Liver (tissue), 9 donors: ENCODE data around the gene MYH11. TPM values are rescaled to one million over a fixed set of nuclear protein-coding genes. Genes with fewer than 3 reads are reported as not detected.

Experiments used
- DNase-seq: peaks from one replicate; pipeline ENCODE4 v3.0.0-alpha.2; 2017; ENCODE audit warnings: low spot score
- H3K27ac ChIP-seq, 2 donors: one replicate each; pipeline ENCODE4 v1.7.0; 2013; ENCODE audit warnings: inconsistent platforms in 2 of 2, low read length in 2 of 2, control low read depth in 1 of 2, low read depth in 1 of 2, mild to moderate bottlenecking in 1 of 2
- H3K27me3 ChIP-seq, 4 donors: one replicate each; pipeline versions ENCODE4 v1.6.1 to v1.7.0; 2013; ENCODE audit warnings: low read length in 3 of 4, inconsistent platforms in 1 of 4, mild to moderate bottlenecking in 1 of 4, moderate library complexity in 1 of 4; ENCODE audit not compliant: control insufficient read depth in 4 of 4, insufficient read depth in 4 of 4
- H3K36me3 ChIP-seq, 4 donors: one replicate each; pipeline versions ENCODE4 v1.6.1 to v1.7.0; 2013; ENCODE audit warnings: low read length in 3 of 4, mild to moderate bottlenecking in 3 of 4, low read depth in 1 of 4, moderate library complexity in 1 of 4; ENCODE audit not compliant: control insufficient read depth in 4 of 4, insufficient read depth in 3 of 4
- H3K4me1 ChIP-seq, 4 donors: one replicate each; pipeline versions ENCODE4 v1.6.1 to v1.7.0; 2013; ENCODE audit warnings: low read length in 3 of 4, mild to moderate bottlenecking in 3 of 4, moderate library complexity in 1 of 4; ENCODE audit not compliant: control insufficient read depth in 4 of 4, insufficient read depth in 4 of 4
- H3K4me3 ChIP-seq, 3 donors: one replicate each; pipeline versions ENCODE4 v1.6.1 to v1.7.0; 2013; ENCODE audit warnings: low read length in 3 of 3, control low read depth in 1 of 3, low read depth in 1 of 3, mild to moderate bottlenecking in 1 of 3
- H3K9ac ChIP-seq, 2 donors: one replicate each; pipeline ENCODE4 v1.7.0; 2013; ENCODE audit warnings: low read length in 2 of 2, mild to moderate bottlenecking in 2 of 2, moderate library complexity in 2 of 2, control low read depth in 1 of 2, low read depth in 1 of 2
- H3K9me3 ChIP-seq, 4 donors: one replicate each; pipeline versions ENCODE4 v1.6.1 to v1.7.0; 2013; ENCODE audit warnings: low read length in 3 of 4; ENCODE audit not compliant: control insufficient read depth in 4 of 4
- EGR1 ChIP-seq, 2 donors: IDR thresholded peaks; 2 replicates each; pipeline ENCODE4 v1.6.1; 2016 to 2018; ENCODE audit warnings: antibody characterized with exemption in 2 of 2, low read depth in 2 of 2
- FOXA1 ChIP-seq: IDR thresholded peaks from 2 replicates; pipeline ENCODE4 v1.6.1; 2016; ENCODE audit warnings: antibody characterized with exemption
- GABPA ChIP-seq, 2 donors: IDR thresholded peaks in 1 of 2; conservative IDR thresholded peaks in 1 of 2; 2 replicates each; pipeline ENCODE4 v1.6.1; 2016; ENCODE audit warnings: antibody characterized with exemption in 2 of 2, mild to moderate bottlenecking in 1 of 2, moderate library complexity in 1 of 2
- HNF4A ChIP-seq, 2 donors: conservative IDR thresholded peaks; 2 replicates each; pipeline ENCODE4 v1.6.1; 2016; ENCODE audit warnings: antibody characterized with exemption in 2 of 2, mild to moderate bottlenecking in 2 of 2
- HNF4G ChIP-seq: IDR thresholded peaks from 2 replicates; pipeline ENCODE4 v1.6.1; 2016; ENCODE audit warnings: antibody characterized with exemption
- NR2F2 ChIP-seq: IDR thresholded peaks from 2 replicates; pipeline ENCODE4 v1.6.1; 2016; ENCODE audit warnings: antibody characterized with exemption
- RAD21 ChIP-seq, 2 donors: IDR thresholded peaks; 2 replicates each; pipeline ENCODE4 v1.6.1; 2016; ENCODE audit warnings: antibody characterized with exemption in 2 of 2, mild to moderate bottlenecking in 2 of 2
- RXRA ChIP-seq, 2 donors: IDR thresholded peaks; 2 replicates each; pipeline ENCODE4 v1.6.1; 2017 to 2018; ENCODE audit warnings: antibody characterized with exemption in 2 of 2, mild to moderate bottlenecking in 1 of 2
- SP1 ChIP-seq: IDR thresholded peaks from 2 replicates; pipeline ENCODE4 v1.6.1; 2018; ENCODE audit warnings: antibody characterized with exemption, mild to moderate bottlenecking
- TAF1 ChIP-seq: conservative IDR thresholded peaks from 2 replicates; pipeline ENCODE4 v1.6.1; 2016; ENCODE audit warnings: antibody characterized with exemption, mild to moderate bottlenecking
- YY1 ChIP-seq: IDR thresholded peaks from 2 replicates; pipeline ENCODE4 v1.6.1; 2016; ENCODE audit warnings: antibody characterized with exemption, mild to moderate bottlenecking
- WGBS: extraction: QIAGEN DNeasy Blood & Tissue Kit; methylation state at CpG from one replicate; pipeline ENCODE4 v1.1.7; 2013; 5-methylcytosine and 5-hydroxymethylcytosine counted together
- polyA plus RNA-seq, 2 donors: library from polyadenylated mRNA; stranded (reverse) in 1 of 2; unstranded in 1 of 2; fragments of 200-250 nt in 1 of 2; fragments of >200 nt in 1 of 2; fragmentation: Nextera tagmentation in 1 of 2; extraction: Ambion mirVana in 1 of 2; gene quantifications; one replicate each; pipeline versions ENCODE4 v1.2.1 to v1.2.3, GENCODE V29; 2013 to 2015
- total RNA-seq, 2 donors: library from RNA; depleted of rRNA; stranded (reverse); fragments of >200 nt; gene quantifications; one replicate each; pipeline ENCODE4 v1.2.3, GENCODE V29; 2014
- TF ChIP-seq, protein P1 (sequence below): fragments of 150-350 bp; IDR thresholded peaks from 2 replicates; pipeline ENCODE4 v1.5.1; 2017; ENCODE audit warnings: improper control_type of control experiment, low read depth, low read length; ENCODE audit not compliant: missing input control
- TF ChIP-seq, protein P2 (sequence below): IDR thresholded peaks from 2 replicates; pipeline ENCODE4 v1.6.1; 2016; ENCODE audit warnings: antibody characterized with exemption
- TF ChIP-seq, protein P3 (sequence below): IDR thresholded peaks from 2 replicates; pipeline ENCODE4 v1.6.1; 2016; ENCODE audit warnings: antibody characterized with exemption, mild to moderate bottlenecking
- TF ChIP-seq, protein P4 (sequence below): IDR thresholded peaks from 2 replicates; pipeline ENCODE4 v1.6.1; 2016; ENCODE audit warnings: antibody characterized with exemption
- TF ChIP-seq, protein P5 (sequence below): IDR thresholded peaks from 2 replicates; pipeline ENCODE4 v1.6.1; 2016; ENCODE audit warnings: antibody characterized with exemption
- donor health status: healthy.
- donor health status: healthy.
- donor health status: healthy.
- donor health status: healthy.
- donor health status: healthy.

MYH11 gene
- total and polyA plus RNA-seq, 4 donors = 0.51 to 33.7 (median 4.0) TPM

DNA sequence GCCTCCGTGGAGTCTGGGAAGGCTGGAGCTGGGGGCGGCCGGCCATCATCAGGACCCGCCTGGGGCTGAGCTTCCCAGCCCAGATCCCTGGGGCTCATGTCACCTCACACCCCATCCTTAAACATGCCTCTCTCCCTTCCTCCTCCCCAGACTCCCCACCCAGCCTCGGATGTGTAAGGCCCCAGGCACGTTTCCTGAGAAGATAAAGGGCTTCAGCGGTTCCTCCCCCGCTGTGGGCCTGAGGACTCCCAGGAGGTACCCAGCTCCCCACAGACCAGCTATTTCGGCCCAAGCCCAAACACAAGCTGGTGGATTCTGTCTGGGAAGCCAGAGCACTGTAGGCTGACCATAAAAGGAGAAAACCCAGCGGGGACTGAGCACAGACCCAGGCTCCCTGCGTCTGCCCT, 49.2 kb downstream of the MYH11 start:
- H3K36me3 ChIP-seq = no peaks in the 10 kb centered on the region
- no peak overlapping the region for H3K4me3 ChIP-seq
- H3K4me1 ChIP-seq = no peaks in the 10 kb centered on the region
- H3K27ac ChIP-seq = no peak overlapping the region
- no peak for DNase-seq
- no peaks in the 10 kb centered on the region for H3K9me3 ChIP-seq
- TF ChIP-seq RXRA (IDR thresholded peaks at IDR 0.05) (no peak), RAD21 (IDR thresholded peaks at IDR 0.05) (no peak), EGR1 (IDR thresholded peaks at IDR 0.05; ENCODE audit: low read depth in 2 of 2) (no peak), NR2F2 (no peak), FOXA1 (no peak), GABPA (IDR thresholded peaks at IDR 0.05 in 1 of 2, conservative IDR thresholded peaks at IDR 0.05 in 1 of 2) (no peak), TAF1 (no peak), HNF4A (conservative IDR thresholded peaks at IDR 0.05) (no peak), HNF4G (no peak), SP1 (no peak)
- TF ChIP-seq, protein P1, sequence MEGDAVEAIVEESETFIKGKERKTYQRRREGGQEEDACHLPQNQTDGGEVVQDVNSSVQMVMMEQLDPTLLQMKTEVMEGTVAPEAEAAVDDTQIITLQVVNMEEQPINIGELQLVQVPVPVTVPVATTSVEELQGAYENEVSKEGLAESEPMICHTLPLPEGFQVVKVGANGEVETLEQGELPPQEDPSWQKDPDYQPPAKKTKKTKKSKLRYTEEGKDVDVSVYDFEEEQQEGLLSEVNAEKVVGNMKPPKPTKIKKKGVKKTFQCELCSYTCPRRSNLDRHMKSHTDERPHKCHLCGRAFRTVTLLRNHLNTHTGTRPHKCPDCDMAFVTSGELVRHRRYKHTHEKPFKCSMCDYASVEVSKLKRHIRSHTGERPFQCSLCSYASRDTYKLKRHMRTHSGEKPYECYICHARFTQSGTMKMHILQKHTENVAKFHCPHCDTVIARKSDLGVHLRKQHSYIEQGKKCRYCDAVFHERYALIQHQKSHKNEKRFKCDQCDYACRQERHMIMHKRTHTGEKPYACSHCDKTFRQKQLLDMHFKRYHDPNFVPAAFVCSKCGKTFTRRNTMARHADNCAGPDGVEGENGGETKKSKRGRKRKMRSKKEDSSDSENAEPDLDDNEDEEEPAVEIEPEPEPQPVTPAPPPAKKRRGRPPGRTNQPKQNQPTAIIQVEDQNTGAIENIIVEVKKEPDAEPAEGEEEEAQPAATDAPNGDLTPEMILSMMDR = no peak
- TF ChIP-seq, protein P2, sequence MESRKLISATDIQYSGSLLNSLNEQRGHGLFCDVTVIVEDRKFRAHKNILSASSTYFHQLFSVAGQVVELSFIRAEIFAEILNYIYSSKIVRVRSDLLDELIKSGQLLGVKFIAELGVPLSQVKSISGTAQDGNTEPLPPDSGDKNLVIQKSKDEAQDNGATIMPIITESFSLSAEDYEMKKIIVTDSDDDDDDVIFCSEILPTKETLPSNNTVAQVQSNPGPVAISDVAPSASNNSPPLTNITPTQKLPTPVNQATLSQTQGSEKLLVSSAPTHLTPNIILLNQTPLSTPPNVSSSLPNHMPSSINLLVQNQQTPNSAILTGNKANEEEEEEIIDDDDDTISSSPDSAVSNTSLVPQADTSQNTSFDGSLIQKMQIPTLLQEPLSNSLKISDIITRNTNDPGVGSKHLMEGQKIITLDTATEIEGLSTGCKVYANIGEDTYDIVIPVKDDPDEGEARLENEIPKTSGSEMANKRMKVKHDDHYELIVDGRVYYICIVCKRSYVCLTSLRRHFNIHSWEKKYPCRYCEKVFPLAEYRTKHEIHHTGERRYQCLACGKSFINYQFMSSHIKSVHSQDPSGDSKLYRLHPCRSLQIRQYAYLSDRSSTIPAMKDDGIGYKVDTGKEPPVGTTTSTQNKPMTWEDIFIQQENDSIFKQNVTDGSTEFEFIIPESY = no peak
- TF ChIP-seq, protein P3, sequence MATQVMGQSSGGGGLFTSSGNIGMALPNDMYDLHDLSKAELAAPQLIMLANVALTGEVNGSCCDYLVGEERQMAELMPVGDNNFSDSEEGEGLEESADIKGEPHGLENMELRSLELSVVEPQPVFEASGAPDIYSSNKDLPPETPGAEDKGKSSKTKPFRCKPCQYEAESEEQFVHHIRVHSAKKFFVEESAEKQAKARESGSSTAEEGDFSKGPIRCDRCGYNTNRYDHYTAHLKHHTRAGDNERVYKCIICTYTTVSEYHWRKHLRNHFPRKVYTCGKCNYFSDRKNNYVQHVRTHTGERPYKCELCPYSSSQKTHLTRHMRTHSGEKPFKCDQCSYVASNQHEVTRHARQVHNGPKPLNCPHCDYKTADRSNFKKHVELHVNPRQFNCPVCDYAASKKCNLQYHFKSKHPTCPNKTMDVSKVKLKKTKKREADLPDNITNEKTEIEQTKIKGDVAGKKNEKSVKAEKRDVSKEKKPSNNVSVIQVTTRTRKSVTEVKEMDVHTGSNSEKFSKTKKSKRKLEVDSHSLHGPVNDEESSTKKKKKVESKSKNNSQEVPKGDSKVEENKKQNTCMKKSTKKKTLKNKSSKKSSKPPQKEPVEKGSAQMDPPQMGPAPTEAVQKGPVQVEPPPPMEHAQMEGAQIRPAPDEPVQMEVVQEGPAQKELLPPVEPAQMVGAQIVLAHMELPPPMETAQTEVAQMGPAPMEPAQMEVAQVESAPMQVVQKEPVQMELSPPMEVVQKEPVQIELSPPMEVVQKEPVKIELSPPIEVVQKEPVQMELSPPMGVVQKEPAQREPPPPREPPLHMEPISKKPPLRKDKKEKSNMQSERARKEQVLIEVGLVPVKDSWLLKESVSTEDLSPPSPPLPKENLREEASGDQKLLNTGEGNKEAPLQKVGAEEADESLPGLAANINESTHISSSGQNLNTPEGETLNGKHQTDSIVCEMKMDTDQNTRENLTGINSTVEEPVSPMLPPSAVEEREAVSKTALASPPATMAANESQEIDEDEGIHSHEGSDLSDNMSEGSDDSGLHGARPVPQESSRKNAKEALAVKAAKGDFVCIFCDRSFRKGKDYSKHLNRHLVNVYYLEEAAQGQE = no peak
- TF ChIP-seq, protein P4, sequence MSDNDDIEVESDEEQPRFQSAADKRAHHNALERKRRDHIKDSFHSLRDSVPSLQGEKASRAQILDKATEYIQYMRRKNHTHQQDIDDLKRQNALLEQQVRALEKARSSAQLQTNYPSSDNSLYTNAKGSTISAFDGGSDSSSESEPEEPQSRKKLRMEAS = no peak
- WGBS = 45% methylated on average over 11 of the region's 11 CpGs
- H3K27me3 ChIP-seq = peaks cover 0 to 4% (median 2%) of the 10 kb centered on the region in 4 donors
- no peak overlapping the region for H3K9ac ChIP-seq

DNA sequence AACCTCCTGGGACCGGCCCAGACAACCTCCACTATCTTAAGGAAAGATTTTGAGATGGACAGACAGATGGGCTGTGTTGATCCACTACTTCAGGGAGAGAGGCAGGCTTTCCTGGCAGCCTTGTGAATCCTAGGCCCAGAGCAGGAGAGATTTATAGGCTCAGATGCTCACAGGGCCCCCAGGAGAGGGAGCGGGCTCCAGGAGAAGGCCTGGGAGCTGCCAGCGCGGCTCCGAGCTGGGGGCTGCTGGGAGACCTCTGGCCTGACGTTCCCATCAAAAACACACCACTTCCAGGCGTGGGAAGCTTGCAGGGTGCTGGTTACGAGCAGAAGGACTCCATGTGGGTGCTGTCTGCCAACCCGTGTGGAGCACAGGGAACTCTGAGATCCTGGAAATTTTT, 53.2 kb downstream of the MYH11 start:
- Histone ChIP-seq H3K4me3 (no peak overlapping the region), H3K4me1 (no peaks in the 10 kb centered on the region), H3K27me3 (peaks cover 0 to 4% (median under 1%) of the 10 kb centered on the region in 4 donors), H3K36me3 (no peaks in the 10 kb centered on the region), H3K9ac (no peak overlapping the region), H3K27ac (no peak overlapping the region), H3K9me3 (no peaks in the 10 kb centered on the region)
- WGBS = 85% methylated on average over 9 of the region's 9 CpGs
- DNase-seq = no peak
- TF ChIP-seq GABPA (IDR thresholded peaks at IDR 0.05 in 1 of 2, conservative IDR thresholded peaks at IDR 0.05 in 1 of 2) = no peak
- TF ChIP-seq, protein P2 = no peak
- TF ChIP-seq HNF4A (conservative IDR thresholded peaks at IDR 0.05) = no peak
- no peak for TF ChIP-seq EGR1 (IDR thresholded peaks at IDR 0.05; ENCODE audit: low read depth in 2 of 2)
- TF ChIP-seq, protein P4 = no peak
- no peak for TF ChIP-seq SP1
- TF ChIP-seq YY1 = no peak
- TF ChIP-seq, protein P3 = no peak
- TF ChIP-seq FOXA1 = no peak
- TF ChIP-seq, protein P5, sequence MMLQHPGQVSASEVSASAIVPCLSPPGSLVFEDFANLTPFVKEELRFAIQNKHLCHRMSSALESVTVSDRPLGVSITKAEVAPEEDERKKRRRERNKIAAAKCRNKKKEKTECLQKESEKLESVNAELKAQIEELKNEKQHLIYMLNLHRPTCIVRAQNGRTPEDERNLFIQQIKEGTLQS = no peak
